Activated naive CD4-positive, alpha-beta T cell treated with anti-CD3 and anti-CD28 coated beads, Interleukin-2, amount 50 U/mL, for 24 hours (primary cell): ENCODE measurements around the gene KLHL26.

Experiments
- H3K27ac Mint-ChIP-seq: one replicate; pipeline ENCODE4 v1.8.0; 2021; ENCODE audit warnings: mild to moderate bottlenecking, mixed read lengths
- H3K27me3 Mint-ChIP-seq: one replicate; pipeline ENCODE4 v1.8.0; 2021; ENCODE audit warnings: mixed read lengths
- H3K36me3 Mint-ChIP-seq: one replicate; pipeline ENCODE4 v1.8.0; 2021; ENCODE audit warnings: mixed read lengths
- H3K4me1 Mint-ChIP-seq: one replicate; pipeline ENCODE4 v1.8.0; 2021; ENCODE audit warnings: mixed read lengths
- H3K4me3 Mint-ChIP-seq: one replicate; pipeline ENCODE4 v1.8.0; 2021; ENCODE audit warnings: mild to moderate bottlenecking, mixed read lengths
- H3K9me3 Mint-ChIP-seq: one replicate; pipeline ENCODE4 v1.8.0; 2021; ENCODE audit warnings: mixed read lengths

The KLHL26 gene

GRCh38 chr19:18648973-18649315 is 12.1 kb downstream of the KLHL26 start:
- H3K27ac Mint-ChIP-seq: no peak overlapping the region
- H3K4me3 Mint-ChIP-seq: no peak overlapping the region
- H3K27me3 Mint-ChIP-seq: no peaks in the 10 kb centered on the region
- no peaks in the 10 kb centered on the region for H3K9me3 Mint-ChIP-seq
- no peaks in the 10 kb centered on the region for H3K36me3 Mint-ChIP-seq
- peaks cover 28% of the 10 kb centered on the region for H3K4me1 Mint-ChIP-seq

DNA sequence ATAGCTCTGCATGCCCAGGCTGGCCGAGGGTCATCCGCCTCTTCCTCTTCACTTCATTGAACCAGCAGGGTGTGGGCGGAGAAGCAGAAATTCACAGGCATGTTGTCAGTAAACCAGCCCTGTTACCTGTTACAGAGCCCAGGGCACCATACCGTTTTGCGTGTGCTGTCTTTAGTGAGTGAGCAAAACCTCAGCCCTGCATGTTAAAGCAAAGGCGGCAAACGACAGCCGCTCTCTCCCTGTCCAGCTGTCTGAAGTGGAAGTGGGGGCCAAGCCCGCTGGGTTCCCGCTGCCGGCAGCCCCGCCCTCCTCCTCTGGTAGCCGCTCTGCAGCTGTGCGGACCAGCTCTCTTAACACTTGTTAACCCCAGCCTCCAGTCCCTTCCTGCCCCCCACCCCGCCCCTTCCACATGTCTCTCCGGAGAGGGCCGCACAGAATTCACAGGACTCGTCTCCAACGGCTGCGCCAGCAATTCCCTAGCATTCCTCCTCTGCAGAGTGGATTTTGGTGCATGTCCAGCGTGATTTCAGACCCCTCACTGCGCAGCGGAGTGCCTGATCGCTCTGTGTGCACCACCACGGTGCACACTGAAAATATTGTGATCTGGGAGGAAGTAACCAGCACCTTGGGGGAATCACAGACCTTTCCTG is 12.7 kb downstream of the KLHL26 start:
- no peak overlapping the region for H3K4me3 Mint-ChIP-seq
- H3K36me3 Mint-ChIP-seq: no peaks in the 10 kb centered on the region
- H3K27ac Mint-ChIP-seq: no peak overlapping the region
- no peaks in the 10 kb centered on the region for H3K9me3 Mint-ChIP-seq
- H3K27me3 Mint-ChIP-seq: no peaks in the 10 kb centered on the region
- peaks cover 24% of the 10 kb centered on the region for H3K4me1 Mint-ChIP-seq

- H3K27me3 Mint-ChIP-seq: no peaks in the 10 kb centered on the region
- H3K27ac Mint-ChIP-seq: no peak overlapping the region
- no peaks in the 10 kb centered on the region for H3K9me3 Mint-ChIP-seq
- H3K4me3 Mint-ChIP-seq: no peak overlapping the region
- H3K36me3 Mint-ChIP-seq: no peaks in the 10 kb centered on the region
- H3K4me1 Mint-ChIP-seq: peaks cover 25% of the 10 kb centered on the region
Measured at GRCh38 chr19:18650021-18650390, 13.2 kb downstream of the KLHL26 start.

DNA sequence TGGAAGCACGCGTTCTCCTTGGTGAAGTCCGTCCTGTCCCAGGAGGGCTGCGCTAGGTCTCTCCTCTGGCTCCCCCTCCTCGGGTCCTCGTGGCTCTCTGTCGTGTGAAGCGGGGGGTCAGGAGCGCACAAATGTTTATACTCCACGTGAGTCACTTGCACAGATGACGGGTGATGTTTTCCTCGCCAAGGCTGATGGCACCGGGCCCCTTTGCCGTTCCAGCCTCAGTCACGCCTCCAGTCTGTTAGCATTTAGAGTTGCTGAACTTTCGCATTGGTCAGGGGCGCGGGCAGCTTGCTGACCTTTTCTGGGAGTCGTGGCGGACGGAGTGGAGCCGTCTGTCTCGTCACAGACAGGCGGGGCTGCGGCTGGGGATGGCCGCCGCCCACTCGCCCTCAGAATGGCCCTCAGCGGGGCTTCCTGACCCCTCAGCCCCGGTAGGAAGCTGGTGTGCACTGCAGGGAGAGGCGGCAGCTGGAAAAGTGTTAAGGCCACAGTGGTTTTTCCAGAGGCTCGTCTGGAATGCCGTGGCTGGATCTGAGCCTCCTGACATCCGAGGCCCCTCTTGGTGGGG is 13.7 kb downstream of the KLHL26 start:
- no peak overlapping the region for H3K27ac Mint-ChIP-seq
- H3K4me3 Mint-ChIP-seq: no peak overlapping the region
- peaks cover 25% of the 10 kb centered on the region for H3K4me1 Mint-ChIP-seq
- H3K27me3 Mint-ChIP-seq: no peaks in the 10 kb centered on the region
- no peaks in the 10 kb centered on the region for H3K9me3 Mint-ChIP-seq
- H3K36me3 Mint-ChIP-seq: no peaks in the 10 kb centered on the region

DNA sequence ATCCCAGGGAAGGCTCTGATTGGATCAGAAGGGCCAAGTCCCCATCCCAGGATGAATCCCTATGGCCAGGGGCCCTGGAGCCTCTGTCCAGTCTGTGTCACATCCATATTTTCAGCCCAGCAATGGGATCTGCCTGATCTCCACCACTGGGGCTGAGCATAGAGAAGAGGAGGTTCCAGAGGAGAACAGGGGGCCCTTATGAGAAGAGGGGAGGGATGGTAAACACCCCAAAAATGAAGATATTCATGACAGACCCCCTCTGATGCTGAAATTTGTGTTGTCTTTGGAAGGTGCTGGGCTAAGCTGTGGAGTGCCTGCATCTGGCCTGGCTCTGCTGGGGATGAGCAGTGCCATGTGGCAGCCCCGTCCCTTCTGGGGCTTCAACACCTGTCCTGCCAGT is 14.5 kb downstream of the KLHL26 start:
- H3K9me3 Mint-ChIP-seq: no peaks in the 10 kb centered on the region
- no peak overlapping the region for H3K4me3 Mint-ChIP-seq
- no peaks in the 10 kb centered on the region for H3K27me3 Mint-ChIP-seq
- no peaks in the 10 kb centered on the region for H3K36me3 Mint-ChIP-seq
- H3K4me1 Mint-ChIP-seq: peaks cover 25% of the 10 kb centered on the region
- no peak overlapping the region for H3K27ac Mint-ChIP-seq

- Mint-ChIP-seq H3K36me3 (no peaks in the 10 kb centered on the region), H3K27ac (peak overlapping the region; percentile 8), H3K9me3 (no peaks in the 10 kb centered on the region), H3K4me3 (no peak overlapping the region), H3K4me1 (peaks cover 23% of the 10 kb centered on the region), H3K27me3 (no peaks in the 10 kb centered on the region)
Measured at GRCh38 chr19:18651733-18652132, 14.9 kb downstream of the KLHL26 start.

- H3K27ac Mint-ChIP-seq: peak overlapping the region; percentile 62
- no peaks in the 10 kb centered on the region for H3K9me3 Mint-ChIP-seq
- no peak overlapping the region for H3K4me3 Mint-ChIP-seq
- no peaks in the 10 kb centered on the region for H3K27me3 Mint-ChIP-seq
- peaks cover 30% of the 10 kb centered on the region for H3K4me1 Mint-ChIP-seq
- no peaks in the 10 kb centered on the region for H3K36me3 Mint-ChIP-seq
Measured at GRCh38 chr19:18653853-18654252, 17.0 kb downstream of the KLHL26 start.

GRCh38 chr19:18654469-18654868 is 17.6 kb downstream of the KLHL26 start:
- no peak overlapping the region for H3K4me3 Mint-ChIP-seq
- no peaks in the 10 kb centered on the region for H3K27me3 Mint-ChIP-seq
- no peak overlapping the region for H3K27ac Mint-ChIP-seq
- H3K9me3 Mint-ChIP-seq: no peaks in the 10 kb centered on the region
- peaks cover 29% of the 10 kb centered on the region for H3K4me1 Mint-ChIP-seq
- H3K36me3 Mint-ChIP-seq: no peaks in the 10 kb centered on the region

DNA sequence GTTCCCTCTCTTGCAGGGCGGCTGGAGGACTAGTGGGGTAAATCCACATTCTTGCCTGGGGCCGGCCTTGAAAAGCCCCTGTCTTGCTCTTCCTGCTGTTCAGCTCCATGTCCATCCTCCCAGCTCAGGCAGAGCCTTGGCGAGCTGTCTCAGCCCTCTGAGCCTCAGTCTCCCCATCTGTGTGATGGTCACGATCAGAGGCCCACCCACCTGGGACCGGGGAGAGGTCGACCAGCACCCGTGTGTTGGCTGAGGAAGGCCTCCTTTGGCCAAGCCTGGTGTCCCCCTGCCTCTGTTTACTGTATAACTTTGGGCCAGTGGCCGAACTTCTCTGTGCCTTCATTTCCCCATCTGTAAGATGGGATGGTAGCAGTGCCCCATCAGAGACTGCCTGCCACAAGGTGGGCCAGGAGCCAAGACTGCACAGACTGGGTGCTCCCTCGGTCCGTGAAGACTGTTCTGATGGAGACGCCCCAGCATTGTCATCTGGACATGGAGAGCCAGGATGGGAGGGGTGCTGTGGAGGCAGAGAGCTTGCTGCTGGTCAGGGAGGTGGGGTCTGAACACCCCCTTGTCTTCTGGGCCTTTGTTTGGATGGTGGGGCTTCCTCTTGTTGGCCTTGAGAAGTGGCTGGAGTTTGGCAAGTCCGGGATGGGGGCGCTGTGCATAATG is 18.5 kb downstream of the KLHL26 start:
- no peaks in the 10 kb centered on the region for H3K27me3 Mint-ChIP-seq

GRCh38 chr19:18656337-18657086 is 19.7 kb downstream of the KLHL26 start:
- Mint-ChIP-seq H3K36me3 (no peaks in the 10 kb centered on the region), H3K27me3 (no peaks in the 10 kb centered on the region), H3K9me3 (no peaks in the 10 kb centered on the region), H3K4me1 (peaks cover 24% of the 10 kb centered on the region), H3K4me3 (no peak overlapping the region), H3K27ac (no peak overlapping the region)

More for the DNA sequence above, 18.5 kb downstream of the KLHL26 start:
- Mint-ChIP-seq H3K9me3 (no peaks in the 10 kb centered on the region), H3K4me3 (no peak overlapping the region), H3K4me1 (peaks cover 24% of the 10 kb centered on the region), H3K27ac (no peak overlapping the region), H3K36me3 (no peaks in the 10 kb centered on the region)

DNA sequence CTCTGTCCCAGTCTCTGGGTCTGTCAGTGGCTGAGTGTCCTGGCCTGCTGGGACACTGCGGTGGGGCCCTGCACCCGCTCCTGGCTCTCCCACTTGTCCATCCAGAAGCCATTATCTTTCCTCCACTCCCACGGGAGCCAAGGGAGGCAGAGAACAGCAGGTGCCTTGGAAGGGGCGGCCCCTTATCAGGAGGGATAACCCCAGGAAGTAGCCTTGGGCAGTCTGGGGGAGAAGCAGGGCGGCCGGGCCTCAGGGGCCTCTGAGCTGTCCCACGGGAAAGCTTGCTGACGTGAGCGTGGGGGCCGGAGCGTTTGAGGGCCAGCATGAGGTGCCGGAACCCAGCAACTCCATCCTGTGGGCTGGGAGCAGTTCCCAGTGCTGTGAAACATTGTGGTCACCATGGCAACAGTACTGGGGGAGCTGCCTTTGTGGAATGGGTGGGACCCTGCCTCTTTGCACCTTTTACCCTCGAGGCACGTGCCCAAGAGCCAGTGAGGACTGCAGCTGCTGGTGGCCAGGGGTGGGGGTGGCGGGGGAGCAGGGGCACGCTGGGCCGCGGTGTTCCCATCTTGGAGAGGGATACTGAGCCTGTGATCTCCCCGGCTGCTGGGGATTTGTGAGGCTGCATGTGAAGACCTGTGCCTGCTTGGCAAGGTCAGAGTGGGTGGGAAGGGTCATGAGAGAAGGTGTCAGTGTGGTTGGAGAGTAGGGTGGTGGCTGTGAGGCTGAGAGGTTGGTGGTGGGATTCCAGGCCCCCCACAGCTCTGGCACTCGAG is 20.9 kb downstream of the KLHL26 start:
- Mint-ChIP-seq H3K4me1 (peaks cover 25% of the 10 kb centered on the region), H3K36me3 (no peaks in the 10 kb centered on the region), H3K27ac (peak overlapping the region; percentile 70)

GRCh38 chr19:18658366-18658855 is 21.6 kb downstream of the KLHL26 start:
- H3K9me3 Mint-ChIP-seq: no peaks in the 10 kb centered on the region
- H3K4me3 Mint-ChIP-seq: no peak overlapping the region

More for the DNA sequence above, 20.9 kb downstream of the KLHL26 start:
- no peaks in the 10 kb centered on the region for H3K9me3 Mint-ChIP-seq
- H3K27me3 Mint-ChIP-seq: no peaks in the 10 kb centered on the region
- H3K4me3 Mint-ChIP-seq: no peak overlapping the region

DNA sequence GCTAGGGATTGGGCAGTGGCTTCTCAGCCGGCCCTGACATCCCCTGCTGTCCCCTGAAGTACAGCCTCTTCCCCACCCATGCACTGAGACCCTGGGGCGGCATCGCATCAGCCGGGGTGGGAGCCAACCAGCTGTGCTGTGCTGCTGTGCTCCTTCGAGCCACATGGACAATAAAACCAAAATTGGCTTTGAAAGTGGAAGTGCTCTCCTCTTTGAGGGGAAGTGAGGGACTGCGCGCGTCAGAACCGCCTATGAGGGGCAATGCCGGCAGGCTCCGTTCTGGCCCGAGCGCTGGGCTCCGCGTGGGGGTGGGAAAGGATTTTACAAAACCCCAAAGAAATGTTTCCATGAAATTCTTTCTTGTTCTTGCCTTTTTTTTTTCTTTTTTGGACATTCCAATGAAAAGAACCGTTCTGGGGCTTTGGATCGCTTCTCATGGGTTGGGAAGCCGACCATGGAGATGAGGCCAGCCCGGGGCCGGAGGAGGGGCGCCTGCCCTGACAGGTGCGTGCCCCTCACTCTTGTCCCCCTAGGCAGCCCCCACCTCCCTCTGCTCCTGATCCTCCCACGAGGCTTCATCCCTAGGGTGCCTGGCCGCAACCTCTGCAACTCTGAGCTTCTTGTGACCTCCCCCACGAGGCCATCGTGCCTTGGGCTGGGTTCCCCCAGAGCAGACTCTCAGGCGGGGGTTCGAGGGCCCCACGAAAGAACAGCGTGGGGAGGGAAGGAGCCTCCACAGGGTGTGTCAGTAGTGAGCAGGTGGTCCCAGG is 22.6 kb downstream of the KLHL26 start:
- H3K36me3 Mint-ChIP-seq: no peaks in the 10 kb centered on the region
- H3K4me3 Mint-ChIP-seq: no peak overlapping the region
- peaks cover 37% of the 10 kb centered on the region for H3K4me1 Mint-ChIP-seq
- H3K27ac Mint-ChIP-seq: no peak overlapping the region
- H3K27me3 Mint-ChIP-seq: no peaks in the 10 kb centered on the region
- no peaks in the 10 kb centered on the region for H3K9me3 Mint-ChIP-seq

More at GRCh38 chr19:18658366-18658855, 21.6 kb downstream of the KLHL26 start:
- peaks cover 31% of the 10 kb centered on the region for H3K4me1 Mint-ChIP-seq
- H3K36me3 Mint-ChIP-seq: no peaks in the 10 kb centered on the region
- H3K27me3 Mint-ChIP-seq: no peaks in the 10 kb centered on the region
- no peak overlapping the region for H3K27ac Mint-ChIP-seq

DNA sequence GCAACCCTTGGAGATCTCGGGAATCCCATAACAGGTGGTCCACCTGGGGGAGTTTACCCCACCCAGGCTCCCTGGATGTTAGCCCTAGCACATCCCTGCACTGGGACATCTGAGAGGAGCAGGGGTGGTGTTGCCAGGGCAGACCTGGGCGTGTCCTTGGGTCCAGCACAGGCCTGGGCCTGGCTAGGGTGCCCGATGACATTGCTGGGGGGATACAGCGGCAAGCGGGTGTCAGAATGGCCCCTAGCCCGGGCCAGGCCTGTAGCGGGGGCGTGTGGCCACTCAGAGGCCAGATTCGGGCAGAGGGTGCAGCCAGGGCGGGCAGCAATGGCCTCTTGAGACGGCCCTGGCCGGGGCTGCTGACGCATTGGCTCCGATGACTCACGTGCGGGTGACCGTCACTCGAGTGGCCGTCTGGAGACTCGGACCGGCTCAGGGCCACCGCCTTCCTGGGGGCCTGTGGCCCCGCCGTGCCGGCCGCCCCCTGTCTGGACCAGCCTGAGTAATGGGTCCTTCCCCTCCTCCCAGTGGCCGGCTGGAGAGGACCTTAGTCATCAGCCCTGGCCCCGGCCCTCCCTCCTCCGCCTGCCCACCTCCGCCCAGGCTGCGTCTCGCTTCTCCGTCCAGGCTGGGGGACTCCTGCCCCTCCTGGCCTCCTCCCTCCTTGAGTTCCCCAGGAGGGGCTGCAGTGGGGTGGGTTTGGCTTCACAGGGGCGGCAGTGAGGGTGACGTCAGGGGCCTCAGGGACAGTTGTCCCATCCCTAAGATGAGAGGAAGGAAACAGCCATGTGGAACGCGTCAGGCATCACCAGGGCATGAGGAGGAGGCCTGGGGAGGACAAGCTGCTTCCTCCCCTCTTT is 23.5 kb downstream of the KLHL26 start:
- H3K27ac Mint-ChIP-seq: no peak overlapping the region
- H3K9me3 Mint-ChIP-seq: no peaks in the 10 kb centered on the region
- H3K36me3 Mint-ChIP-seq: no peaks in the 10 kb centered on the region
- H3K27me3 Mint-ChIP-seq: no peaks in the 10 kb centered on the region
- no peak overlapping the region for H3K4me3 Mint-ChIP-seq
- peaks cover 35% of the 10 kb centered on the region for H3K4me1 Mint-ChIP-seq
